GM12892 (cell line): ENCODE results near the gene ZNF57.
"Not testable (repeated sequence)": the region's sequence is repeated elsewhere in the genome, so short reads cannot be mapped to it uniquely, and the experiment has no call there.

ENCODE experiments used
- DNase-seq: peaks from one replicate; pipeline ENCODE4 v3.0.0; 2011; ENCODE audit not compliant: insufficient read length
- FAIRE-seq: peaks from 2 replicates; lab custom pipeline; 2011; peaks lifted over from hg19 to GRCh38; lab: Jason Lieb, UNC
- POLR2A ChIP-seq: IDR thresholded peaks from 2 replicates; pipeline ENCODE4 v1.6.1; 2011; ENCODE audit warnings: low read depth, low read length, control low read depth
- POLR2AphosphoS5 ChIP-seq: IDR thresholded peaks from 2 replicates; pipeline ENCODE4 v1.6.1; 2011; ENCODE audit warnings: low read depth, low read length, control low read depth
- TAF1 ChIP-seq: IDR thresholded peaks from 2 replicates; pipeline ENCODE4 v1.6.1; 2011; ENCODE audit warnings: low read depth, mild to moderate bottlenecking, control low read depth, low read length, borderline replicate concordance

Gene ZNF57

DNA sequence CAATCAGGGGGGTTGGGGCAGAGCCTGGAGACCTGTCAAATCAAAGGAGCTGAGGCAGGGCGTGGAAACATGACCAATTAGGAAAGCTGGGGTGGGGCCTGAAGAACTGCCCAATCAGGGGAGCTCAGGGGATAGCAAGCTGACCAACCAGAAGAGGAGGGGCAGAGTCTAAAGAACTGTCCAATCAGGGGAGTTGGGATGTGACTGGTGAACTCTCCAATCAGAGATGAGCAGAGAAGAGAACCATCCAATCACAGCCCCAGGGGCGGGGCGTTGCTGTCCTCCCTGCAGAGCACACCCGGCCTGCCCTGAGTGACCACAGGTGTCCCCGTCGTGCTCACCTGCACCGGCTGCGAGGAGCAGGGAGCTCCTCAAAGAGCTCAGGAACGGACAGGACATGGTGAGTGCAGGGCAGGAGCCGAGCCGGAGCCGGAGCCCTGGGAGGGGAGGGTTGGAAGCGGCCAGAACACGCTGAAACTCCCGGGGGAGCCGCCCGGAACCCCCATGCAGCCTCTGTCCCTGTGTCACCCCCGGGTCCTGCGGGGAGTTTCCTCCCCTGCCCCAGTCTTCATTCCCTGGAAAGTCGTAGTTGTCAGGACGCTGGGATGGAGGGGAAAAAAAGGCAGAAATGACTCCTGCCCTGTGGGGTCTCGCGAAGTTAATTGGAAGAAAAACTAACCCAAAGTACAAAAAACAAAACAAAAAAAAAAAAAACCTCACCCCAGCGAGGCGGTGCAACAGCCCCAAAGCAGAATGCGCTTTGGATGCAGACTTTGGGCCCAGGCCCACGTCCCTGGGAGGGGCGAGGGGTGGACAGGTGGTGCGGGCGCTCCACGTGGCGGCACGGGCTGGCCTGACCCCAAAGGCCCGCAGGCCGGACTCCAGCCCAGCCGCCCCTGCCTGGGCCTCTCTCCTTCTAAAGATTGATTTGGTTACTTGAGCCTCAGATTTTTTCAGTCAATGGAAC, 33.4 kb upstream of the ZNF57 start, which contains the start of gene ZNF556:
Gene ZNF556 (plus strand): TSS at position 311 of the 967 bp plus-strand sequence. CDS start 87 bp downstream, at position 398.
- DNase-seq: peak; percentile 20
- FAIRE-seq: no peak
- TF ChIP-seq POLR2AphosphoS5: no peak
- TF ChIP-seq TAF1: no peak
- no peak for TF ChIP-seq POLR2A

- DNase-seq: no peak
- no peak for TF ChIP-seq POLR2A
- no peak for TF ChIP-seq POLR2AphosphoS5
- TF ChIP-seq TAF1: no peak
- FAIRE-seq: no peak
Observed at GRCh38 chr19:2869618-2870017, 31.1 kb upstream of the ZNF57 start.

- FAIRE-seq, DNase-seq: not testable (repeated sequence)
Observed at GRCh38 chr19:2872175-2872574, 28.6 kb upstream of the ZNF57 start.

DNA sequence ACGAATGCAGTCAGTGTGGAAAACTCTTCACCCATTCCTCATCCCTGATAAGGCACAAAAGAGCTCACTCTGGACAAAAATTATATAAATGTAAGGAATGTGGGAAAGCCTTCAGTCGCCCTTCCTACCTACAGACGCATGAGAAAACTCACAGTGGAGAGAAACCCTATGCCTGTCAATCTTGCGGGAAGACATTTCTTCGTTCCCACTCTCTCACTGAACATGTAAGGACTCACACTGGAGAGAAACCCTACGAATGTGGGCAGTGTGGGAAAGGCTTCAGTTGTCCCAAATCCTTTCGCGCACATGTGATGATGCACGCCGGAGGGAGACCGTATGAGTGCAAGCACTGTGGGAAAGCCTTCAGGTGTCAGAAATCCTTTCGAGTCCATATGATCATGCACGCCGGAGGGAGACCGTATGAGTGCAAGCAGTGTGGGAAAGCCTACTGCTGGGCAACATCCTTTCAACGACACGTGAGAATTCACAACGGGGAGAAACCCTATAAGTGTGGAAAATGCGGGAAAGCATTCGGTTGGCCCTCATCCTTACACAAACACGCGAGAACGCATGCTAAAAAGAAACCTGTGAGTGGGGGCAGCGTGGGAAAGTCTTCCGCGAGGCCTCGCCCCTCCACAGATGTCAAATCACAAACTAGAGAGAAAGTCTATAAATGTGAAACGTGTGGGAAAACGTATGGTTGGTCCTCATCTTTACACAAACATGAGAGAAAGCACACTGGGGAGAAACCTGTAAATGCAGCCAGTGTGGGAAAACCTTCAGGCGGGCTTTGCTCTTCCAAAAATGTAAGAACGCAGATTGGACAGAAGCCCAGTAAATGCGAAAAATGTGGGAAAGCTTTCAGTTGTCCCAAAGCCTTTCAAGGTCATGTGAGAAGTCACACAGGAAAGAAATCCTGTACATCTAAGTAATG, 23.1 kb upstream of the ZNF57 start:
- FAIRE-seq: no peak
- TF ChIP-seq POLR2A: no peak
- TF ChIP-seq POLR2AphosphoS5: no peak
- no peak for TF ChIP-seq TAF1
- DNase-seq: no peak

- DNase-seq (no peak), FAIRE-seq (no peak)
- TF ChIP-seq POLR2AphosphoS5 (no peak), POLR2A (no peak), TAF1 (no peak)
Observed at GRCh38 chr19:2883686-2884439, 16.9 kb upstream of the ZNF57 start.

- DNase-seq (no peak), FAIRE-seq (no peak)
- TF ChIP-seq POLR2A: no peak
- no peak for TF ChIP-seq TAF1
- no peak for TF ChIP-seq POLR2AphosphoS5
Observed at GRCh38 chr19:2885736-2886135, 15.0 kb upstream of the ZNF57 start.

DNA sequence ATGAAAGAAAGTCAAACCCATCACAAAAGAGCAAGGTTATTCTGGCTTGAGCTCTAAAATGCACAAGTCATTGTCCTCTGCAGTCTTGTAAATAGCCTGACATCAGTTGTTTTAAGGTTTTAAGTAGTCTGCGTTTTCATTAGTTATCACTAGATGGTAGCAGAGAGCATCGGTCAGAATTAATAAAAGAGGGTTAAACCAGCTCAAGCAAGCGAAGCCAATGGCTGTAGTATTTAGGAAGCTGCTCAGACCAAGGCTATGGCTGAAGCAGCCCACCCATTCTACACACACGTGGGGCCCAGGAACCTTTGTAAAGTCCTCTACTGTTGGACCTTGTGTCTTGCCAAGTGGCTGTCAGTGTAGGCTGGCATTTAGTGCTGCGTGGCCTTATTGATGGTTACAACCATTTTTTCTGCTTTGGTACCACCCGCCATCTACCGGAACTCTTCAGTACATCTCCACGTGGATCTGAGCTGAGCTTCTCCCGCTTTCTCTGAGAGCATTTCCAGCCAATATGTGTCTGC, 13.3 kb upstream of the ZNF57 start:
- no peak for DNase-seq
- TF ChIP-seq POLR2A: no peak
- no peak for TF ChIP-seq TAF1
- no peak for TF ChIP-seq POLR2AphosphoS5
- peak; percentile 65 for FAIRE-seq

DNA sequence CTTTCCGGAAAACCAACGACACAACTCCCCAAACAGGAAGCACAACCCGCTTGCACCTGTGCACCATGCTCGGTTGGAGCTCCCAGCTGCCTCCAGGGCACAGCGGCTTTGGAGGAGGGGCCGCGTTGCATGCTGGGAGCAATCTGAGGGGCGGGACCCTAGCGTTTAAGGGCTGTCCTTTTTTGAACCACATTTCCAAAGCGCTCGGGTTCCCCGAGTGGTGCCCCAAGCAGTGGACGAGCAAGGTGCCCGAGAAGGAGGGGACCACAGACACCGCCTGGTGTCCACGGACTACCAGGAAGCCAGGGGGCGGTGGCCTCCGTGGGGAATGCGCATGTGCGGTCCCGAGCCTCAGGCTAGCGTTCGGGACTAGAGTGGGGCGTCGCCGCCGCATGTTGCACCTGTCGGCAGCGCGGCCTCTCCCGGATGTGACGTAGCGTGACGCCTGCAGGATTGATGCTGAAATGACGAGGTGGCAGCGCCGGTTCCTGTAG, 11.9 kb upstream of the ZNF57 start:
- FAIRE-seq: no peak
- TF ChIP-seq POLR2A (no peak), TAF1 (no peak), POLR2AphosphoS5 (no peak)
- DNase-seq: no peak

DNA sequence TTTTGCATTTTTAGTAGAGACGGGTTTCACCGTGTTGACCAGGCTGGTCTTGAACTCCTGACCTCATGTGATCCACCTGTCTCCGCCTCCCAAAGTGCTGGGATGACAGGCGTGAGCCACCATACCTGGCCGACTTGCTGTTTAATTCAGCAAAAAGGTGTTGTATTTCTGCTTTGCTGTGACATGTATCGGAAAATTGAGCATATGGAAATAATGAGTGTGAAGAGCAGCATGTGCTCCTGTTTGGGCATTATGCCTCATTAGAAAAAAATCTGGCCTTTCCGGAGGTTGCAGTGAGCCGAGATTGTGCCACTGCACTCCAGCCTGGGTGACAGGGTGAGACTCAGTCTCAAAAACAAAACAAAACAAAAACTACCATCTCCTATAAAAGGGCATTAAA, 10.2 kb upstream of the ZNF57 start:
- FAIRE-seq, DNase-seq: not testable (repeated sequence)

- no peak for FAIRE-seq
- TF ChIP-seq POLR2A (no peak), TAF1 (no peak), POLR2AphosphoS5 (no peak)
- DNase-seq: no peak
Observed at GRCh38 chr19:2896694-2897093, 4.0 kb upstream of the ZNF57 start.

DNA sequence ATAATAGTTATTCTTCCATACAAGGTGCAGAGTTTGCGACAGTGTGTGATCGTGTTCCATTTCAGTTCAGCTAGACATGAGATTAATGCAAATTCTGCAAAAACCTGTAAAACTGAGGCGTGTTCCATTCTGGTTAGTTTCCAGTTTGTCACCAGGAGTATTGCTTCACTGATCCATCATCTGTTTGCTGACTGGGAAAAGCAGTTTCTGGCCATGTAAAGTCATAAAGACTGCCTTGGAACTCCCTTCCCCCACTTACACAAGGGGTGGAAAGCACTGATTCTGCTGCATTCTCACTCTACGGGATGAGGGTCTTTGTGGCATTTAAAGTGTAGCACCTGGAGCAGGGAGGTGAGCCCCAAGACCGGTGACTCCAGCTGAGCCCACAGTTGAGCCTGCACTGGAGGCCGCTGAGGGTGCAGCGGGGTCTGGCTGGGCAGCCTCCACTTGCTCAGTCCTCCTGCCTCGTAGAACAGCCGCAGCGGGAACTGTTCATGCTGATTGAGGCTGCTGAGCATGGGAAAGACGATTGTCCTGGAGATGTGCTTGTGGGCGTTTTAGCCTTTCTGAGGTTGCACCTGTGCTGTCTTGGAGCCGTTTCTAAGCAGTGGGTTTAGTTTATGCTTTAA, 2.0 kb downstream of the ZNF57 start:
- no peak for TF ChIP-seq TAF1
- no peak for TF ChIP-seq POLR2A
- TF ChIP-seq POLR2AphosphoS5: no peak
- FAIRE-seq (no peak), DNase-seq (no peak)

DNA sequence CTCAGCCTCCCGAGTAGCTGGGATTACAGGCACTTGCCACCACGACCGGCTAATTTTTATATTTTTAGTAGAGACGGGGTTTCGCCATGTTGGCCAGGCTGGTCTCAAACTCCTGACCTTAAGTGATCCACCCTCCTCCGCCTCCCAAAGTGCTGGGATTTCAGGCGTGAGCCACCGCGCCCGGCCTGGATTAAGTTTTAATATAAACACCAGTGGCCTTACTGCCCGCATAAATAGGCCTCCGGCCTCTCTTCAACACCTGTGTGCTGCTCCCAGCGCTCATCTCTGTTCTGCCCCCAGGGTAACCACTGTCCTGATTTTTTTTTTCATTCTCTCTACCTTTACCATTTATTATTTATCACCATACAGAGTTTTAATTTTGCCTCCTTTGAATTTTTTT, 2.6 kb downstream of the ZNF57 start:
- FAIRE-seq, DNase-seq: not testable (repeated sequence)
